GM10266 (cell line): ENCODE results near the gene GEMIN7.
A peak's percentile ranks its signal among the peaks of the same experiment; 100 is the strongest.

Source experiments
- DNase-seq: peaks from one replicate; pipeline ENCODE4 v3.0.0; 2012; ENCODE audit errors: extremely low spot score
- CTCF ChIP-seq: IDR thresholded peaks from 2 replicates; pipeline ENCODE4 v1.5.1; 2012; ENCODE audit warnings: mild to moderate bottlenecking, low read depth; ENCODE audit not compliant: control insufficient read depth, insufficient read depth; ENCODE audit errors: missing control alignments

GEMIN7 gene

DNA sequence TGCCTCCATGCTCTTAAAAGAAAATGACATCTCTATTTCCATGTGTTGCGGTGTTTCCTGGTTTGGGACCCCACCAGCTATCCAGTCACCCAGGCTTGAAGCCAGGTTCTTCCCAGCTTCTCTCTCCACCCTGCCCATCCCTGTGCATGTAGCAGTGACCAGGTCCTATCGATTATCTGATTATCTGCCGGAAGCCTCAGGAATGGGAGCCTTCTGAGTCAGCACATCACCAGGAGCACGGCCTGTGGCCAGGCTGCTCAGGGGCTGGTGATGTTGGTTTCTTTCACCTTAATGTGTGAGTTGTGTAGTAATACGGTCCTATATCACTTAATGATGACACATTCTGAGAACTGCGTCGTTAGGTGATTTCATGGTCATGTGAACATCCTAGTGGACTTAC lies 47.6 kb downstream of the GEMIN7 start:
- DNase-seq, result no peak
- no peak for TF ChIP-seq CTCF

DNA sequence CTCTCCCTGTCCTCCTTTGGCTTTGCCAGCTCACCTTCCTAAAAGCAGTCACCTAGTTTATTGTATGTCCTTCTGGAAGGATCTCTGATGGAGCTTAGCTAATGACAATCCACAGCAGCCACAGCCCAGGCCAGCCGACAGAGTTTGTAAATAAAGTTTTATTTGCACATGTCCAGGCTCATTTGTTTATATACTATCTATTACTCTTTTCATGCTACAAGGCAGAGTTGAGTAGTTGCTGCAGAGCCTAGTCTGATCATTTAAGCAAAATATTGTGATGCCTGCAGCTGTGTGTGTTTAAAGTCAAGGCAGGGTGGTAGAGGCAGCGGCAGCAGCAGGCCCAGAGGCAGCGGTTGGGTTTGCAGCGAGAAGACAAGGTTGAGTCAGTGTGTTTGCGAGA lies 49.1 kb downstream of the GEMIN7 start:
- no peak for DNase-seq
- no peak for TF ChIP-seq CTCF

GRCh38 chr19:45128806-45129205 lies 49.7 kb downstream of the GEMIN7 start:
- TF ChIP-seq CTCF, result no peak
- no peak for DNase-seq

GRCh38 chr19:45130236-45130635 lies 51.2 kb downstream of the GEMIN7 start:
- no peak for TF ChIP-seq CTCF
- no peak for DNase-seq

- TF ChIP-seq CTCF, result peak; percentile 53
Measured at GRCh38 chr19:45130888-45131615, 52.0 kb downstream of the GEMIN7 start.

DNA sequence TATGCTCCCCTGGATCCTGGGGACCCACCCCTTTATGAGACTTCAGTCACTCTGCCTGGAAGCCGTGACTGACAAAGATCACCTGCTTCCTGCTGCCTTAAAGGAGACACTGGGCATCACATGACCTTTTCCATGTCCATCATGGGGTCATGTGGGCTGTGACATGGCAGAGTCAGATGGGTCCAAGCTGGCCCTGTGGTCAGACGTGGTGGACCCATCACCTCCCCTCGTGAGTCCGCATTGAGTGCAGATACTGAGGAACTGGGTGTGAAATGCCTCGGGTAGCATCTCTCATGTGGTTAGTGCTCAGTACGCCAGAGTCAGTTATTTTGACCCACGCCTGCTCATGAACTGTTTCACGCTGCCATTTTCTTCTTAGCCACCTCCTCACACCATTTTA lies 54.6 kb downstream of the GEMIN7 start:
- DNase-seq, result no peak
- no peak for TF ChIP-seq CTCF

More at GRCh38 chr19:45130888-45131615, 52.0 kb downstream of the GEMIN7 start:
- DNase-seq, result no peak

DNA sequence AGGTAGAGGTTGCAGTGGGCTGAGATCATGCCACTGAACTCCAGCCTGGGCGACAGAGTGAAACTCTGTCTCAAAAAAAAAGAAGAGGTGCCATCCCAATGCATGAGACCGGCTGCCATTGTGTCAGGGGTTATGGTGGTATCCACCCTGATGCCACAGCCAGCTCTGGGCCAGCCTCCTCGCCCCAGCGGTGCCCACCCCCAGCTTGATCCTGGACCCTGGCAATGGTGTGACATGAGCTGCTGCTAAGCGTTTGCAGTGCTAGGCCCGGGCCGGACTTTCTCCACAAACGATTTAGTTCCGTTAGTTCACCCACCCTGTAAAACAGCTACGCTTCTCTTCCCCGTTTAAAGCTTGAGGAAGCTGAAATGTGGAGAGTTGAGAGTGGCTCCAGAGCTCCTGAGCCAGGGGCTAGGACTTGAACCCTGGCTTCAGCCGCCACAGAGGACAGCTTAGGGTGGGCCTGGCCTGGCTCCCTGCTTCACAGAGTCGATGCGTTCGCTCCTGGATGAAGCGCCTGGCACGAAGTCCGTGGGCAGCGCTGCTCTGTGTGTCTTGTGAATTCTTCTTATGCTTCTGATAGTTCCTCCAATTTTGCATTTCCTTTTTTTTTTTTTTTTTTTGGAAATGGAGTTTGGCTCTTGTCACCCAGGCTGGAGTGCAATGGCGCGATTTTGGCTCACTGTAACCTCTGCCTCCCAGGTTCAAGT lies 56.3 kb downstream of the GEMIN7 start:
- no peak for DNase-seq
- no peak for TF ChIP-seq CTCF
